NCI-H1436 treated with DMSO at 0.1 percent for 48 hours (cell line): ENCODE measurements around the gene SAP30.

ENCODE experiments used
- DNase-seq: peaks from one replicate; lab custom pipeline; 2025; lab: John Stamatoyannopoulos, UW

The SAP30 gene

GRCh38 chr4:173370477-173371291 is at the start of gene SAP30:
SAP30 (plus strand) TSS chr4:173370954; CDS start chr4:173371183, 229 bp downstream.
- DNase-seq, result peak; percentile 96

- no peak for DNase-seq
Measured at GRCh38 chr4:173325007-173325736, 45.6 kb upstream of the SAP30 start.

- DNase-seq, result no peak
Measured at GRCh38 chr4:173328236-173328901, 42.4 kb upstream of the SAP30 start.

- DNase-seq, result no peak
Measured at GRCh38 chr4:173330590-173330989, 40.2 kb upstream of the SAP30 start.

- no peak for DNase-seq
Measured at GRCh38 chr4:173332021-173332487, 38.7 kb upstream of the SAP30 start.

GRCh38 chr4:173332963-173333657 is 37.6 kb upstream of the SAP30 start:
- DNase-seq, result no peak

- DNase-seq, result no peak
Measured at GRCh38 chr4:173333658-173334084, 37.1 kb upstream of the SAP30 start.

GRCh38 chr4:173334085-173334890 is 36.5 kb upstream of the SAP30 start, which contains the start of gene HMGB2:
HMGB2 (minus strand) TSS chr4:173334358; CDS start chr4:173333649, 709 bp downstream.
- DNase-seq, result peak; percentile 99

GRCh38 chr4:173334891-173335752 is 35.6 kb upstream of the SAP30 start:
- DNase-seq, result peak; percentile 83

GRCh38 chr4:173337463-173337862 is 33.3 kb upstream of the SAP30 start:
- no peak for DNase-seq

GRCh38 chr4:173343832-173344397 is 26.8 kb upstream of the SAP30 start:
- DNase-seq, result no peak

GRCh38 chr4:173345648-173346047 is 25.1 kb upstream of the SAP30 start:
- DNase-seq, result no peak

- no peak for DNase-seq
Measured at GRCh38 chr4:173346074-173346473, 24.7 kb upstream of the SAP30 start.

GRCh38 chr4:173347467-173347866 is 23.3 kb upstream of the SAP30 start:
- no peak for DNase-seq

GRCh38 chr4:173357939-173358338 is 12.8 kb upstream of the SAP30 start:
- peak; percentile 58 for DNase-seq

- DNase-seq, result no peak
Measured at GRCh38 chr4:173360587-173361221, 10.1 kb upstream of the SAP30 start.

- DNase-seq, result no peak
Measured at GRCh38 chr4:173362666-173363065, 8.1 kb upstream of the SAP30 start.

GRCh38 chr4:173365359-173365996 is 5.3 kb upstream of the SAP30 start:
- DNase-seq, result no peak

GRCh38 chr4:173367285-173367684 is 3.5 kb upstream of the SAP30 start:
- DNase-seq, result no peak
